ENCODE data around the gene ZSWIM4. TPM values are rescaled to one million over a fixed set of nuclear protein-coding genes. Genes with fewer than 3 reads are reported as not detected.
A peak's percentile ranks its signal among the peaks of the same experiment; 100 is the strongest.

The ZSWIM4 gene
- total and polyA plus RNA-seq, 2 of the 13 experiments (the other 11 are each of a cell fraction or from before 2014, with no cell fraction given), result 0.33 to 0.86 TPM

GRCh38 chr19:13774217-13775191 lies 20.7 kb upstream of the ZSWIM4 start, which contains the start of gene C19orf53 (continued):
- TF ChIP-seq AFF4 (CRISPR knock-in tag; IDR thresholded peaks at IDR 0.05) (no peak), ESRRA (CRISPR knock-in tag; IDR thresholded peaks at IDR 0.05; ENCODE audit: low read depth) (0 out of 2 replicates have a peak, but pooled peaks have one; percentile 78), STAG1 (CRISPR knock-in tag; IDR thresholded peaks at IDR 0.05) (no peak), ZBTB44 (CRISPR knock-in tag; IDR thresholded peaks at IDR 0.05) (peak; percentile 66; the same call in 1 of the 2 replicates), SUZ12 (IDR thresholded peaks at IDR 0.05; ENCODE audit: low read depth, low read length) (peak; percentile 92), ZNF232 (CRISPR knock-in tag; IDR thresholded peaks at IDR 0.05; ENCODE audit: borderline replicate concordance) (no peak), HIVEP1 (CRISPR knock-in tag; IDR thresholded peaks at IDR 0.05) (0 out of 2 replicates have a peak, but pooled peaks have one; percentile 29), RFX5 (IDR thresholded peaks at IDR 0.05; ENCODE audit: low read depth, low read length) (0 out of 2 replicates have a peak, but pooled peaks have one; percentile 9), SIX4 (CRISPR knock-in tag; IDR thresholded peaks at IDR 0.05) (peak; percentile 82), GTF2F1 (IDR thresholded peaks at IDR 0.05; ENCODE audit: low read length) (peak; percentile 90), ZNF160 (CRISPR knock-in tag; IDR thresholded peaks at IDR 0.05) (no peak; the same call in 1 of the 2 replicates), CENPT (CRISPR knock-in tag; IDR thresholded peaks at IDR 0.05; ENCODE audit: low read depth) (no peak), ATF4 (CRISPR knock-in tag; IDR thresholded peaks at IDR 0.05) (peak in 1 of 2 experiments; percentile 59; a peak in 2 of 4 replicates), RBM22 (optimal IDR thresholded peaks at IDR 0.05; ENCODE audit: low read length) (peak; percentile 88), JARID2 (CRISPR knock-in tag; IDR thresholded peaks at IDR 0.05; ENCODE audit: insufficient replicate concordance) (no peak), ZC3H13 (CRISPR knock-in tag; IDR thresholded peaks at IDR 0.05) (peak; percentile 64; the same call in 1 of the 2 replicates), FOXK2 (IDR thresholded peaks at IDR 0.05) (no peak), PAF1 (CRISPR knock-in tag; IDR thresholded peaks at IDR 0.05) (no peak), NR3C1 (CRISPR knock-in tag; IDR thresholded peaks at IDR 0.05) (0 out of 2 replicates have a peak, but pooled peaks have one; percentile 17), ZNF549 (CRISPR knock-in tag; IDR thresholded peaks at IDR 0.05) (no peak), HBP1 (CRISPR knock-in tag; IDR thresholded peaks at IDR 0.05; ENCODE audit: low read depth) (peak; percentile 85; the same call in 1 of the 2 replicates), SAP130 (CRISPR knock-in tag; IDR thresholded peaks at IDR 0.05; ENCODE audit: low read depth) (peak; percentile 98)
